Measurements from ENCODE around the gene CCL11.

The CCL11 gene

GRCh38 chr17:34246881-34247280 is 38.7 kb upstream of the CCL11 start:
- DNase-seq (ENCODE audit: low spot score) (no peak), ATAC-seq (ENCODE audit: low read depth) (no peak)
- Histone ChIP-seq H3K27ac (ENCODE audit: poor library complexity, severe bottlenecking) (no peak overlapping the region), H3K4me3 (ENCODE audit: severe bottlenecking) (no peak overlapping the region), H3K4me1 (ENCODE audit: insufficient read depth, poor library complexity, severe bottlenecking) (no peaks in the 10 kb centered on the region), H3K9me3 (ENCODE audit: severe bottlenecking) (no peaks in the 10 kb centered on the region), H3K36me3 (ENCODE audit: low read depth) (no peaks in the 10 kb centered on the region), H3K27me3 (ENCODE audit: insufficient read depth, poor library complexity, severe bottlenecking) (no peaks in the 10 kb centered on the region)
- TF ChIP-seq, protein P1, sequence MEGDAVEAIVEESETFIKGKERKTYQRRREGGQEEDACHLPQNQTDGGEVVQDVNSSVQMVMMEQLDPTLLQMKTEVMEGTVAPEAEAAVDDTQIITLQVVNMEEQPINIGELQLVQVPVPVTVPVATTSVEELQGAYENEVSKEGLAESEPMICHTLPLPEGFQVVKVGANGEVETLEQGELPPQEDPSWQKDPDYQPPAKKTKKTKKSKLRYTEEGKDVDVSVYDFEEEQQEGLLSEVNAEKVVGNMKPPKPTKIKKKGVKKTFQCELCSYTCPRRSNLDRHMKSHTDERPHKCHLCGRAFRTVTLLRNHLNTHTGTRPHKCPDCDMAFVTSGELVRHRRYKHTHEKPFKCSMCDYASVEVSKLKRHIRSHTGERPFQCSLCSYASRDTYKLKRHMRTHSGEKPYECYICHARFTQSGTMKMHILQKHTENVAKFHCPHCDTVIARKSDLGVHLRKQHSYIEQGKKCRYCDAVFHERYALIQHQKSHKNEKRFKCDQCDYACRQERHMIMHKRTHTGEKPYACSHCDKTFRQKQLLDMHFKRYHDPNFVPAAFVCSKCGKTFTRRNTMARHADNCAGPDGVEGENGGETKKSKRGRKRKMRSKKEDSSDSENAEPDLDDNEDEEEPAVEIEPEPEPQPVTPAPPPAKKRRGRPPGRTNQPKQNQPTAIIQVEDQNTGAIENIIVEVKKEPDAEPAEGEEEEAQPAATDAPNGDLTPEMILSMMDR (IDR thresholded peaks at IDR 0.05; ENCODE audit: poor library complexity, severe bottlenecking) = no peak

DNA sequence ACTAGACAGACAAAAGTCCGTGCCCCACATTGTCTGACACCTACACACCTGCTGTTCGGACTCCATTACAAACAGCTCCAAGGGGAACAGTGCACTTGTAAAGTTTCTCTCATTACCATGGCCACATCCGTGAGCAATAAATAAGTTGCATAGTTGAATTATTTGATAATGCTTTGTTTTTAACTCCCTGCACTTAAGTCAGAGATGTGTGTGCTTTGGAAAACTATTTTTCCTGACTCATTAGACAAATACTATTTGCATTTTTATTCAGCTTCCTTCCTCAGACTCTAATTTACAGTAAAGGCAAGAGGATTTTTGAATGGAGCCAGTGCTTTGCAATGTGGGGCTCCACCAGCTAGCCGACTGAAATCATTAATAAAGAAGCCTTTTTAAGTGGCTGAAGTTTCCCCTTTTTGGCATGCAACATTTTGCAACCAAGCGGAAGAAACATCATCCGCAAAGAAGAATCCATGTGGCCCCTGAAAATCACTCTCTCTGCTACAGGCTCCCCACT is 37.0 kb upstream of the CCL11 start:
- H3K36me3 ChIP-seq (ENCODE audit: low read depth) = no peaks in the 10 kb centered on the region
- no peaks in the 10 kb centered on the region for H3K27me3 ChIP-seq (ENCODE audit: insufficient read depth, poor library complexity, severe bottlenecking)
- no peak overlapping the region for H3K27ac ChIP-seq (ENCODE audit: poor library complexity, severe bottlenecking)
- no peak overlapping the region for H3K4me3 ChIP-seq (ENCODE audit: severe bottlenecking)
- ATAC-seq (ENCODE audit: low read depth) (0 out of 3 replicates have a peak, but pooled peaks have one; percentile 31), DNase-seq (ENCODE audit: low spot score) (no peak)
- H3K9me3 ChIP-seq (ENCODE audit: severe bottlenecking) = no peaks in the 10 kb centered on the region
- no peaks in the 10 kb centered on the region for H3K4me1 ChIP-seq (ENCODE audit: insufficient read depth, poor library complexity, severe bottlenecking)
- TF ChIP-seq, protein P1 (IDR thresholded peaks at IDR 0.05; ENCODE audit: poor library complexity, severe bottlenecking) = no peak

DNA sequence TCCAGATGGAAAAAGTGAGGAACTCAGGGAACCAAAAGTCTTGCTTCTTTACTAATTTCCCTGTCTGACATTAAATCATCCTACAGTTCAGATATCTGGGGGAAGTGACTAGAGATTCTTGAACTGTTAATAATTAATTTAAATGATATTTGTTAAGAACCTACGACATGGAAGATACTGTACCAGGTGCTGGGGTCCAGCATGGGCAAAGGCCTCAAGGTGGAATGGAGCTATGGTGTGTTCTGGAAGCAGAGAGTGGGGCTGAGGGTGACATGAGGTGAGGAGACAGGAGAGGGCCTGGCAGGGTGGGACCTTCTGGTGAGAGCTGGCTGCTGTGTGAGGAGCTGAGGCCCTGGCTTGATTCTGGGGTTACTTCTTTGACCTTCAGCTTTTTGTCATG is 36.5 kb upstream of the CCL11 start:
- TF ChIP-seq, protein P1 (IDR thresholded peaks at IDR 0.05; ENCODE audit: poor library complexity, severe bottlenecking) = no peak
- H3K4me3 ChIP-seq (ENCODE audit: severe bottlenecking) = no peak overlapping the region
- H3K4me1 ChIP-seq (ENCODE audit: insufficient read depth, poor library complexity, severe bottlenecking) = no peaks in the 10 kb centered on the region
- no peak overlapping the region for H3K27ac ChIP-seq (ENCODE audit: poor library complexity, severe bottlenecking)
- ATAC-seq (ENCODE audit: low read depth) (no peak), DNase-seq (ENCODE audit: low spot score) (no peak)
- H3K9me3 ChIP-seq (ENCODE audit: severe bottlenecking) = no peaks in the 10 kb centered on the region
- H3K27me3 ChIP-seq (ENCODE audit: insufficient read depth, poor library complexity, severe bottlenecking) = no peaks in the 10 kb centered on the region
- no peaks in the 10 kb centered on the region for H3K36me3 ChIP-seq (ENCODE audit: low read depth)

GRCh38 chr17:34249478-34249877 is 36.1 kb upstream of the CCL11 start:
- H3K27ac ChIP-seq (ENCODE audit: poor library complexity, severe bottlenecking) = no peak overlapping the region
- H3K4me3 ChIP-seq (ENCODE audit: severe bottlenecking) = no peak overlapping the region
- DNase-seq (ENCODE audit: low spot score) (no peak), ATAC-seq (ENCODE audit: low read depth) (no peak)
- no peaks in the 10 kb centered on the region for H3K36me3 ChIP-seq (ENCODE audit: low read depth)
- TF ChIP-seq, protein P1 (IDR thresholded peaks at IDR 0.05; ENCODE audit: poor library complexity, severe bottlenecking) = no peak
- H3K4me1 ChIP-seq (ENCODE audit: insufficient read depth, poor library complexity, severe bottlenecking) = no peaks in the 10 kb centered on the region
- no peaks in the 10 kb centered on the region for H3K9me3 ChIP-seq (ENCODE audit: severe bottlenecking)
- H3K27me3 ChIP-seq (ENCODE audit: insufficient read depth, poor library complexity, severe bottlenecking) = no peaks in the 10 kb centered on the region

DNA sequence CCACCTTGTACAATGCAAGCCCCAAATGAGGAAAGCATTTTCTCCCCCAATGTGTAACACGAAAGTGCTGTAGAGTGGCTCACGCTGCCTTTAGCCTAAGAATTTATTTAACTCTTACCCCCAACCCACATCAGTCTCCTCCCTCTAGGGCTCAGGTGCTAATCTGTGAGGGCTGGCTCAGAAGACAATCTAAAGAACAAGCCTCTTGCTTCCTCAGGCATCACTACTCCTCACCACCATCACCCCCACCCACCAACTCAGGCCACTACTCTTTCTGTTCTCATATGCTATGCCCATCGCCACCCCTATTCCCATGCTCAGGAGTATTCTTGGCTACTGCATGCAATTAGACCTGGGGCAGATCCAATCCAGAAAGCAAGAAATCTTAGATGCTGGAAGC is 34.4 kb upstream of the CCL11 start:
- no peaks in the 10 kb centered on the region for H3K4me1 ChIP-seq (ENCODE audit: insufficient read depth, poor library complexity, severe bottlenecking)
- H3K4me3 ChIP-seq (ENCODE audit: severe bottlenecking) = no peak overlapping the region
- H3K27me3 ChIP-seq (ENCODE audit: insufficient read depth, poor library complexity, severe bottlenecking) = no peaks in the 10 kb centered on the region
- no peak for ATAC-seq (ENCODE audit: low read depth)
- no peaks in the 10 kb centered on the region for H3K9me3 ChIP-seq (ENCODE audit: severe bottlenecking)
- no peak overlapping the region for H3K27ac ChIP-seq (ENCODE audit: poor library complexity, severe bottlenecking)
- no peak for DNase-seq (ENCODE audit: low spot score)
- no peaks in the 10 kb centered on the region for H3K36me3 ChIP-seq (ENCODE audit: low read depth)
- TF ChIP-seq, protein P1 (IDR thresholded peaks at IDR 0.05; ENCODE audit: poor library complexity, severe bottlenecking) = no peak

Data from RWPE2 (cell line).